Ishikawa (cell line): ENCODE measurements around the gene ARHGAP33.
A peak's percentile ranks its signal among the peaks of the same experiment; 100 is the strongest.

Experiments used
- CEBPB ChIP-seq: IDR thresholded peaks from 2 replicates; pipeline ENCODE4 v1.6.1; 2012
- CREB1 ChIP-seq: IDR thresholded peaks from 2 replicates; pipeline ENCODE4 v1.6.1; 2012; ENCODE audit warnings: low read depth
- EGR1 ChIP-seq: IDR thresholded peaks from 2 replicates; pipeline ENCODE4 v1.6.1; 2012
- EP300 ChIP-seq: IDR thresholded peaks from 2 replicates; pipeline ENCODE4 v1.6.1; 2012; ENCODE audit warnings: borderline replicate concordance
- FOXM1 ChIP-seq: IDR thresholded peaks from 2 replicates; pipeline ENCODE4 v1.6.1; 2012; ENCODE audit warnings: low read depth, borderline replicate concordance
- NFIC ChIP-seq: IDR thresholded peaks from 2 replicates; pipeline ENCODE4 v1.6.1; 2012
- RAD21 ChIP-seq: IDR thresholded peaks from 2 replicates; pipeline ENCODE4 v1.6.1; 2012; ENCODE audit warnings: low read depth
- TAF1 ChIP-seq: IDR thresholded peaks from 2 replicates; pipeline ENCODE4 v1.6.1; 2012; ENCODE audit warnings: low read depth, mild to moderate bottlenecking
- TCF12 ChIP-seq: IDR thresholded peaks from 2 replicates; pipeline ENCODE4 v1.6.1; 2012; ENCODE audit warnings: low read depth
- TEAD4 ChIP-seq: IDR thresholded peaks from 2 replicates; pipeline ENCODE4 v1.6.1; 2012
- YY1 ChIP-seq: IDR thresholded peaks from 2 replicates; pipeline ENCODE4 v1.6.1; 2012; ENCODE audit warnings: low read depth
- ZBTB7A ChIP-seq: IDR thresholded peaks from 2 replicates; pipeline ENCODE4 v1.6.1; 2012; ENCODE audit warnings: low read depth
- TF ChIP-seq, protein P1 (sequence below): IDR thresholded peaks from 2 replicates; pipeline ENCODE4 v1.6.1; 2012
- TF ChIP-seq, protein P2 (sequence below): IDR thresholded peaks from 2 replicates; pipeline ENCODE4 v1.6.1; 2012; ENCODE audit warnings: low read depth, mild to moderate bottlenecking
- TF ChIP-seq, protein P3 (sequence below): IDR thresholded peaks from 2 replicates; pipeline ENCODE4 v1.6.1; 2012

ARHGAP33 gene

DNA sequence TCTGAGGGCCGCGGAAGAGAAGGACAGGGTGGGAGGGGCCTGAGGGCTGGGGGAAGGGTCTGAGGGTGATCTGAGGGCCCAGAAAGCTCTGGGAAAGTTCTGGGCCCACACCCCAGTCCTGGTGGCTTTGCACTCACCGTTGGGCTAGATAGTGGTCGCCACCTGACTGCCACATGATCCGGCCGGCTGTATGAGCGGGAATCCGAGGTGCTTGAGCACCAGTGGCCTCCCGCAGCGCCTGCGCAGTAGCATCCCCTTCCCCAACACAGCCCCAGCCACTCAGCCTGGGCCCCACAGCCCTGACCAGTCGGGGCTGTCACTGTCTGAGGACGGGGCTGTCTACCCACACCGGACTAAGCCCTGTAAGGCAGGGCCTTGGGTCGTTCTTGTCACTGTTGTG, 22.3 kb downstream of the ARHGAP33 start:
- TF ChIP-seq, protein P1, sequence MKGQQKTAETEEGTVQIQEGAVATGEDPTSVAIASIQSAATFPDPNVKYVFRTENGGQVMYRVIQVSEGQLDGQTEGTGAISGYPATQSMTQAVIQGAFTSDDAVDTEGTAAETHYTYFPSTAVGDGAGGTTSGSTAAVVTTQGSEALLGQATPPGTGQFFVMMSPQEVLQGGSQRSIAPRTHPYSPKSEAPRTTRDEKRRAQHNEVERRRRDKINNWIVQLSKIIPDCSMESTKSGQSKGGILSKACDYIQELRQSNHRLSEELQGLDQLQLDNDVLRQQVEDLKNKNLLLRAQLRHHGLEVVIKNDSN, result no peak
- TF ChIP-seq, protein P2, sequence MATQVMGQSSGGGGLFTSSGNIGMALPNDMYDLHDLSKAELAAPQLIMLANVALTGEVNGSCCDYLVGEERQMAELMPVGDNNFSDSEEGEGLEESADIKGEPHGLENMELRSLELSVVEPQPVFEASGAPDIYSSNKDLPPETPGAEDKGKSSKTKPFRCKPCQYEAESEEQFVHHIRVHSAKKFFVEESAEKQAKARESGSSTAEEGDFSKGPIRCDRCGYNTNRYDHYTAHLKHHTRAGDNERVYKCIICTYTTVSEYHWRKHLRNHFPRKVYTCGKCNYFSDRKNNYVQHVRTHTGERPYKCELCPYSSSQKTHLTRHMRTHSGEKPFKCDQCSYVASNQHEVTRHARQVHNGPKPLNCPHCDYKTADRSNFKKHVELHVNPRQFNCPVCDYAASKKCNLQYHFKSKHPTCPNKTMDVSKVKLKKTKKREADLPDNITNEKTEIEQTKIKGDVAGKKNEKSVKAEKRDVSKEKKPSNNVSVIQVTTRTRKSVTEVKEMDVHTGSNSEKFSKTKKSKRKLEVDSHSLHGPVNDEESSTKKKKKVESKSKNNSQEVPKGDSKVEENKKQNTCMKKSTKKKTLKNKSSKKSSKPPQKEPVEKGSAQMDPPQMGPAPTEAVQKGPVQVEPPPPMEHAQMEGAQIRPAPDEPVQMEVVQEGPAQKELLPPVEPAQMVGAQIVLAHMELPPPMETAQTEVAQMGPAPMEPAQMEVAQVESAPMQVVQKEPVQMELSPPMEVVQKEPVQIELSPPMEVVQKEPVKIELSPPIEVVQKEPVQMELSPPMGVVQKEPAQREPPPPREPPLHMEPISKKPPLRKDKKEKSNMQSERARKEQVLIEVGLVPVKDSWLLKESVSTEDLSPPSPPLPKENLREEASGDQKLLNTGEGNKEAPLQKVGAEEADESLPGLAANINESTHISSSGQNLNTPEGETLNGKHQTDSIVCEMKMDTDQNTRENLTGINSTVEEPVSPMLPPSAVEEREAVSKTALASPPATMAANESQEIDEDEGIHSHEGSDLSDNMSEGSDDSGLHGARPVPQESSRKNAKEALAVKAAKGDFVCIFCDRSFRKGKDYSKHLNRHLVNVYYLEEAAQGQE, result no peak
- TF ChIP-seq CREB1, result no peak
- no peak for TF ChIP-seq CEBPB
- no peak for TF ChIP-seq YY1
- TF ChIP-seq, protein P3, sequence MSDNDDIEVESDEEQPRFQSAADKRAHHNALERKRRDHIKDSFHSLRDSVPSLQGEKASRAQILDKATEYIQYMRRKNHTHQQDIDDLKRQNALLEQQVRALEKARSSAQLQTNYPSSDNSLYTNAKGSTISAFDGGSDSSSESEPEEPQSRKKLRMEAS, result no peak
- TF ChIP-seq EP300, result no peak
- TF ChIP-seq TEAD4, result no peak
- no peak for TF ChIP-seq TCF12
- no peak for TF ChIP-seq TAF1
- no peak for TF ChIP-seq FOXM1
- no peak for TF ChIP-seq ZBTB7A
- TF ChIP-seq NFIC, result no peak
- no peak for TF ChIP-seq EGR1
- TF ChIP-seq RAD21, result no peak

DNA sequence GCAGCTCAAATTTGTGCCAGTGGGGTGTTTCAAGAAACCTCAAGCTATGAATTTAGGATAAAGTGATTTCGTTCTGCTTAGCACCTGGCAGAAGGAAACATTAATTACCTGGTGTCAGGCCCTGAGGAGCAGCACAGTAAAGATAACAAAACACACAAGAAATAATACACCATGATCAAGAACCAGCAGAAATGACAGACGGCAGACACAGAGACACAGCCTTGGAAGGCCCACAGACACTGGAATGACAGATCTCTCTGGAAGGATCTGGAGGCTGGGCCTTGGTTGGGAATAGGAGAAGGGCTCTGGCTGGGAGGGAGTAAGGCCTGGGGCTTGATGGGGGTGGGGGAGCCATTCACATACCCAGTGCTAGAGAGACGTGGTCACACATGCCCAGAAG, 26.5 kb downstream of the ARHGAP33 start:
- no peak for TF ChIP-seq YY1
- TF ChIP-seq NFIC, result no peak
- no peak for TF ChIP-seq EGR1
- no peak for TF ChIP-seq TCF12
- no peak for TF ChIP-seq TEAD4

DNA sequence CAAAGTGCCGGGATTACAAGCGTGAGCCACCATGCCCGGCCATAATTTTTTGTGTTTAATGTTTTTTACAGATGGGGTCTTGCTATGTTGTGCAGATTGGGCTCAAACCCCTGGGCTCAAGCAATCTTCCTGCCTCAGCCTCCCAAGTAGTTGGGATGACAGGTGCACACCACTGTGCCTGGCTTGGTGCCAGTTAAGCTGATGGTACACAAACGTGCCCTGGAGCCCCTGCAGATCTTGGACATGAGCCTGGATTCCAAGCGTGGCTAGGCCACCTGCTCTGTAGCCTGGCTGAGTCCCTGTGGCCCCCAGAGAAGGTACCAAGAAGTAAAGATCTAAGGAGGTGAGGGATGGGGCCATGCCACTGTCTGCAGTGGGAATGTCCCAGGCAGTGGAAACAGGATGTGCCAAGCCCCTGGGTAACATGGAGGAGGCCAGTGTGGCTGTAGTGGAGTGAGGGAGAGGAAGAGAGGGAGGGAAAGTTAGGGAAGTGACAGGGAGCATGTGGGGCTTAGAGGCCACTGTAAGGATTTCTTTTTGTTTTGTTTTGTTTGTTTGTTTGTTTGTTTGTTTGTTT, 30.2 kb downstream of the ARHGAP33 start:
- no peak for TF ChIP-seq EP300
- no peak for TF ChIP-seq TEAD4
- TF ChIP-seq TCF12, result no peak
- peak; percentile 51 for TF ChIP-seq NFIC

DNA sequence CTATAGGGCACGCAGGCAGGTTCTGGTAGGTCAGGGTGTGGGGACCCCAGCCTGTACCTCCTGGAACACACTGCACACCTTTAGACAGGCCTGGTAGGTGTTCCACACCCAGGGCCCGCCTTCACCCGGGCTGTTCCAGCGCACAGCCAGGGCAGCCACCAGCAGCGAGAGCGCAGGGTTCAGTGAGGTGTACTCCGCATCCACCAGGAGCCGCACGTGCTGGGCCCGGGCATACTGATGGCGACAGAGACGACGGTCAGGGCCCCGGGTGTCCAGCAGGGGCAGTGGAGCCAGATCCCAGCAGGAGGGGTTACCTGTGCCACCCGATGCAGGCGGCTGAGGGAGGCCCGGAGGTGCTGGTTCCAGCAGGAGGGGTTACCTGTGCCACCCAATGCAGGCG, 31.2 kb downstream of the ARHGAP33 start:
- TF ChIP-seq TAF1 (no peak), FOXM1 (no peak), RAD21 (no peak), TCF12 (no peak), CREB1 (no peak), YY1 (no peak), NFIC (no peak), TEAD4 (no peak), EGR1 (no peak), ZBTB7A (no peak)
- TF ChIP-seq, protein P1, result no peak
- TF ChIP-seq, protein P3, result no peak
- TF ChIP-seq, protein P2, result no peak

DNA sequence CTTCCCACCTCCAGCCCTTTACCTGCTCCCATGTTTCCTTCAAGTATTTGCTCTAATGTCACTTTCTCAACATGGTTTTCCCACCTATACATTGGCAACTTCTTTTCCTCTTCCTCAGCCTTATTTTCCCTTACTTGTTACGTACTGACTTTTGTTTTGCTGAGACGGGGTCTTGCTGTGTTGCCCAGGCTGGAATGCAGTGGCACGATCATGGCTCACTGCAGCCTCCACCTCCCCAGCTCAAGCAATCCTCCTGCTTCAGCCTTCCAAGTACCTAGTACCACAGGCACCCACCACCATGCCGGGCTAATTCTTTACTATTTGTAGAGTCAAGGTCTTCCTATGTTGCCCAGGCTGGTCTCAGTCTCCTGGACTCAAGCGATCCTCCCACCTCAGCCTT, 32.3 kb downstream of the ARHGAP33 start:
- TF ChIP-seq EGR1 (no peak), TCF12 (no peak), TEAD4 (no peak), YY1 (no peak), CREB1 (no peak), ZBTB7A (no peak), NFIC (no peak)
- TF ChIP-seq, protein P2, result no peak
- TF ChIP-seq, protein P3, result no peak
